Neural progenitor cell (in vitro differentiated cells): Measurements from ENCODE around the gene FMR1NB. TPM values are rescaled to one million over a fixed set of nuclear protein-coding genes. Genes with fewer than 3 reads are reported as not detected.

Experiments used
- DNase-seq: peaks from one replicate; pipeline ENCODE4 v3.0.0-alpha.2; 2016; ENCODE audit warnings: low spot score
- H2AFZ ChIP-seq: fragments of 200-600 bp; sonication (generic); replicated peaks from 2 replicates; pipeline ENCODE4 v1.6.1; 2016; ENCODE audit warnings: antibody characterized with exemption
- H3F3A ChIP-seq: fragments of 200-600 bp; sonication (generic); 2 replicates; pipeline ENCODE4 v1.6.1; 2016; ENCODE audit warnings: antibody characterized with exemption, low read depth
- H3K27ac ChIP-seq: fragments of 200-600 bp; sonication (generic); 2 replicates; pipeline ENCODE4 v1.5.1; 2016; ENCODE audit warnings: mild to moderate bottlenecking
- H3K27me3 ChIP-seq: fragments of 200-600 bp; sonication (generic); 2 replicates; pipeline ENCODE4 v1.6.1; 2016; ENCODE audit warnings: mild to moderate bottlenecking, moderate library complexity
- H3K36me3 ChIP-seq: fragments of 200-600 bp; sonication (generic); 2 replicates; pipeline ENCODE4 v1.5.1; 2016
- H3K4me1 ChIP-seq: fragments of 200-600 bp; sonication (generic); 2 replicates; pipeline ENCODE4 v1.6.1; 2016; ENCODE audit warnings: mixed run types
- H3K4me2 ChIP-seq: fragments of 200-600 bp; sonication (generic); 2 replicates; pipeline ENCODE4 v1.6.1; 2016
- H3K4me3 ChIP-seq: fragments of 200-600 bp; sonication (generic); 2 replicates; pipeline ENCODE4 v1.5.1; 2016
- H3K79me2 ChIP-seq: fragments of 200-600 bp; sonication (generic); 2 replicates; pipeline ENCODE4 v1.6.1; 2016; ENCODE audit warnings: low read depth
- H3K9ac ChIP-seq: fragments of 200-600 bp; sonication (generic); 2 replicates; pipeline ENCODE4 v1.6.1; 2016
- H3K9me3 ChIP-seq: fragments of 200-600 bp; sonication (generic); 2 replicates; pipeline ENCODE4 v1.5.1; 2016; ENCODE audit warnings: low read depth
- H4K20me1 ChIP-seq: fragments of 200-600 bp; sonication (generic); 2 replicates; pipeline ENCODE4 v1.6.1; 2016; ENCODE audit warnings: low read depth
- H3K27ac Mint-ChIP-seq: 3 replicates; pipeline ENCODE4 v1.8.0; 2021; ENCODE audit warnings: mixed read lengths
- H3K27me3 Mint-ChIP-seq: 2 replicates; pipeline ENCODE4 v1.8.0; 2022; ENCODE audit warnings: low read depth, mild to moderate bottlenecking, inconsistent platforms, moderate library complexity, mixed read lengths; ENCODE audit not compliant: insufficient read depth
- H3K36me3 Mint-ChIP-seq: 3 replicates; pipeline ENCODE4 v1.8.0; 2021; ENCODE audit warnings: mixed read lengths
- H3K4me1 Mint-ChIP-seq: 3 replicates; pipeline ENCODE4 v1.8.0; 2021; ENCODE audit warnings: mixed read lengths
- H3K4me3 Mint-ChIP-seq: 3 replicates; pipeline ENCODE4 v1.8.0; 2021; ENCODE audit warnings: mild to moderate bottlenecking, moderate library complexity, mixed read lengths
- H3K9me3 Mint-ChIP-seq: 3 replicates; pipeline ENCODE4 v1.8.0; 2020; ENCODE audit warnings: mixed read lengths
- EZH2 ChIP-seq: fragments of 200-600 bp; sonication (generic); IDR thresholded peaks from 2 replicates; pipeline ENCODE4 v1.6.1; 2017; ENCODE audit warnings: antibody characterized with exemption, mild to moderate bottlenecking, moderate library complexity
- EZH2phosphoT487 ChIP-seq: fragments of 200-600 bp; sonication (generic); IDR thresholded peaks from 2 replicates; pipeline ENCODE4 v1.6.1; 2017; ENCODE audit warnings: antibody characterized with exemption
- total RNA-seq: library from RNA; depleted of rRNA; stranded (reverse); fragments of >200 nt; gene quantifications from 2 replicates; pipeline ENCODE4 v1.2.3, GENCODE V29; 2015; ENCODE audit warnings: low replicate concordance
- TF ChIP-seq, protein P1 (sequence below): fragments of 200-600 bp; sonication (generic); IDR thresholded peaks from 2 replicates; pipeline ENCODE4 v1.5.1; 2017; ENCODE audit warnings: antibody characterized with exemption, mild to moderate bottlenecking

FMR1NB gene, protein sequence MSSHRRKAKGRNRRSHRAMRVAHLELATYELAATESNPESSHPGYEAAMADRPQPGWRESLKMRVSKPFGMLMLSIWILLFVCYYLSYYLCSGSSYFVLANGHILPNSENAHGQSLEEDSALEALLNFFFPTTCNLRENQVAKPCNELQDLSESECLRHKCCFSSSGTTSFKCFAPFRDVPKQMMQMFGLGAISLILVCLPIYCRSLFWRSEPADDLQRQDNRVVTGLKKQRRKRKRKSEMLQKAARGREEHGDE
- total RNA-seq, result not detected in 2 replicates

DNA sequence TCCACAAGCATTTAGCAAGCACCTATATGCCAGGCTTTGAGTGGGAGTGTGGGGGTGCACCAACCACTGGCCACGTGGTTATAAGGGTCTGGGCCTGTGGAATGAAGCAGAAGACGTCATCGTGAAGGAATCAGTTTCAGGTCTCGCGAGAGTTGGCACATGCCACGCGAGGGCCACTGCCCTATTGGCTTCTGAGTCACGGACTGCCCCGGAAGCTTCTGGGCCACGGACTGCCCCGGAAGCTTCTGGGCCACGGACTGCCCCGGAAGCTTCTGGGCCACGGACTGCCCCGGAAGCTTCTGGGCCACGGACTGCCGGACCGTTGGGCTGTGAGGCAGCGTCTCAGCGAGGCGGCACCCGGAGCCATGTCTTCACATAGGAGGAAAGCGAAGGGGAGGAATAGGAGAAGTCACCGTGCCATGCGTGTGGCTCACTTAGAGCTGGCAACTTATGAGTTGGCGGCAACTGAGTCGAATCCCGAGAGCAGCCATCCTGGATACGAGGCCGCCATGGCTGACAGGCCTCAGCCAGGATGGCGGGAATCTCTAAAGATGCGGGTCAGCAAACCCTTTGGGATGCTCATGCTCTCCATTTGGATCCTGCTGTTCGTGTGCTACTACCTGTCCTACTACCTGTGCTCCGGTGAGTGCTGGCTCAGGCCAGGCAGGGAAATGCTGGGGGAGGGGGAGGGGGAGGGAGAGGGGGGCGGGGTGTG, at the start of gene FMR1NB:
Gene FMR1NB, plus strand, starts transcription at position 300 of the 715 bp plus-strand sequence. Its CDS starts 66 bp downstream, at position 366.
- H3K27me3 ChIP-seq, result no peaks in the 10 kb centered on the region
- no peak within 1 kb of the TSS for H3K4me2 ChIP-seq
- no peak within 1 kb of the TSS for H2AFZ ChIP-seq
- Mint-ChIP-seq H3K27me3 (no peaks in the 10 kb centered on the region), H3K27ac (no peak within 1 kb of the TSS), H3K4me3 (no peak within 1 kb of the TSS), H3K36me3 (no peaks in the 10 kb centered on the region), H3K9me3 (peaks cover 10% of the 10 kb centered on the region), H3K4me1 (no peaks in the 10 kb centered on the region)
- no peak within 1 kb of the TSS for H3K27ac ChIP-seq
- H3F3A ChIP-seq, result no peaks in the 10 kb centered on the region
- H3K4me1 ChIP-seq, result no peaks in the 10 kb centered on the region
- TF ChIP-seq EZH2, result no peak
- no peak for TF ChIP-seq EZH2phosphoT487
- TF ChIP-seq, protein P1, sequence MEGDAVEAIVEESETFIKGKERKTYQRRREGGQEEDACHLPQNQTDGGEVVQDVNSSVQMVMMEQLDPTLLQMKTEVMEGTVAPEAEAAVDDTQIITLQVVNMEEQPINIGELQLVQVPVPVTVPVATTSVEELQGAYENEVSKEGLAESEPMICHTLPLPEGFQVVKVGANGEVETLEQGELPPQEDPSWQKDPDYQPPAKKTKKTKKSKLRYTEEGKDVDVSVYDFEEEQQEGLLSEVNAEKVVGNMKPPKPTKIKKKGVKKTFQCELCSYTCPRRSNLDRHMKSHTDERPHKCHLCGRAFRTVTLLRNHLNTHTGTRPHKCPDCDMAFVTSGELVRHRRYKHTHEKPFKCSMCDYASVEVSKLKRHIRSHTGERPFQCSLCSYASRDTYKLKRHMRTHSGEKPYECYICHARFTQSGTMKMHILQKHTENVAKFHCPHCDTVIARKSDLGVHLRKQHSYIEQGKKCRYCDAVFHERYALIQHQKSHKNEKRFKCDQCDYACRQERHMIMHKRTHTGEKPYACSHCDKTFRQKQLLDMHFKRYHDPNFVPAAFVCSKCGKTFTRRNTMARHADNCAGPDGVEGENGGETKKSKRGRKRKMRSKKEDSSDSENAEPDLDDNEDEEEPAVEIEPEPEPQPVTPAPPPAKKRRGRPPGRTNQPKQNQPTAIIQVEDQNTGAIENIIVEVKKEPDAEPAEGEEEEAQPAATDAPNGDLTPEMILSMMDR, result no peak
- H3K9ac ChIP-seq, result no peak within 1 kb of the TSS
- H3K9me3 ChIP-seq, result no peaks in the 10 kb centered on the region
- no peak within 1 kb of the TSS for H3K4me3 ChIP-seq
- DNase-seq, result no peak
- no peaks in the 10 kb centered on the region for H3K36me3 ChIP-seq
- no peaks in the 10 kb centered on the region for H4K20me1 ChIP-seq
- no peaks in the 10 kb centered on the region for H3K79me2 ChIP-seq

DNA sequence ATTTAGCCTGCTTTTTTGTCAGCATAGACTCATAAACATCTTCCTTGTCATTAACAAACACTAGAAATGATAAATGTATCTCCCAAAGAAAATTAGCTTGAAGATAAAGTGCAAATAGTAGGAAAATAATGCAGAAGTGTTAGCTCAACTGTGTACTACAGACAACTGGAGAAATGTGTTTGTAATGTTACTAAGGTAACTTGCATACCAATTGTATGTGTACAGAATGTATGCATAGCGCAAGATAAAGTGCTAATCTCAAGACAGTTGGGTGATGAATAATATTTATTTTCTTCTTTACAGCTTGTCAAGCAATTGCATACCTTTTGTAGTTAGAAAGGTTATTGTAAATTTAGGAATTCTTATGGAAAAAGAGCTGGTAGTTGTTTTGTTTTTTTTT, 47.3 kb upstream of the FMR1NB start:
- no peaks in the 10 kb centered on the region for H3K9me3 Mint-ChIP-seq
- Histone ChIP-seq H3K27ac (no peak overlapping the region), H3K9ac (no peak overlapping the region), H4K20me1 (no peaks in the 10 kb centered on the region), H3K79me2 (no peaks in the 10 kb centered on the region), H3K27me3 (no peaks in the 10 kb centered on the region), H3F3A (no peaks in the 10 kb centered on the region), H3K4me1 (no peaks in the 10 kb centered on the region), H3K36me3 (peaks cover 27% of the 10 kb centered on the region), H2AFZ (no peak overlapping the region), H3K9me3 (peaks cover 4% of the 10 kb centered on the region), H3K4me2 (no peak overlapping the region), H3K4me3 (no peak overlapping the region)
- H3K4me1 Mint-ChIP-seq, result no peaks in the 10 kb centered on the region
- H3K27ac Mint-ChIP-seq, result no peak overlapping the region
- no peak for DNase-seq
- H3K27me3 Mint-ChIP-seq, result no peaks in the 10 kb centered on the region
- H3K4me3 Mint-ChIP-seq, result no peak overlapping the region
- TF ChIP-seq EZH2 (no peak), EZH2phosphoT487 (no peak)
- TF ChIP-seq, protein P1, result no peak
- H3K36me3 Mint-ChIP-seq, result peaks cover 9% of the 10 kb centered on the region

DNA sequence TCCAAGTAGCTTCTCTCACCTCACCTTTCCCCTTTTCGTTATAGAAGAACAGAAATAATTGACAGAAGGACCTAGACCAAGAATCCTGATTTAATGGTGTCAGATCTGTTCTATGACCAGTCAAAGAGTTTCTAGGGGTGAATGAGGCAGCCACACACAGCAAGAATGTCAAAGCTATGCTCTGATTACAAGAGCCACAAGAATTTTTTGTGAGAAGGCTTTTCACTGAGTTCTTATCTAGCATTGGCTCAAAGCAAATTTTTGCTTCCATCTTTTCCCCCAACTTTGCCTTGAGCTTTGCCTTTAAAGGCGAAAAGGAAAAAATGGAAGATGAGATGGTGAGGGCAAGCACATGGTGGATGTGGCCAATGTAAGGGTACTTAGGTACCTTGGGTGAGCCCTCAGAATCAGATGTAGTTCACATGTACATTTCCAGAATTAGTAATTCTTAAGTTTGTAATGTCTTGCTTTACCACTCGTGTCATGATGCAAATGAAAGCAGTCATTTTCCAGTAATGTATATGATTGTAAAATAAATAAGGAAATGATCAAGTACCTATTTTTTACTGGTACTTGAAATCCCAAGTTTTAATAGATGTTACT, 45.9 kb upstream of the FMR1NB start:
- Histone ChIP-seq H3K4me3 (no peak overlapping the region), H3K79me2 (no peaks in the 10 kb centered on the region), H4K20me1 (no peaks in the 10 kb centered on the region), H3F3A (no peaks in the 10 kb centered on the region), H3K9ac (no peak overlapping the region), H3K36me3 (peaks cover 17% of the 10 kb centered on the region), H3K9me3 (peaks cover 4% of the 10 kb centered on the region), H3K4me2 (no peak overlapping the region), H3K27ac (no peak overlapping the region), H3K27me3 (no peaks in the 10 kb centered on the region), H2AFZ (no peak overlapping the region), H3K4me1 (no peaks in the 10 kb centered on the region)
- Mint-ChIP-seq H3K4me1 (no peaks in the 10 kb centered on the region), H3K27ac (no peak overlapping the region), H3K9me3 (no peaks in the 10 kb centered on the region), H3K4me3 (no peak overlapping the region), H3K36me3 (peaks cover 9% of the 10 kb centered on the region), H3K27me3 (no peaks in the 10 kb centered on the region)
- no peak for DNase-seq
- TF ChIP-seq EZH2phosphoT487 (no peak), EZH2 (no peak)
- TF ChIP-seq, protein P1, result no peak
